ENCODE results near the gene LEUTX.

GRCh38 chr19:39832341-39833083 lies 53.9 kb downstream of the LEUTX start:
- TF ChIP-seq GATA3 (IDR thresholded peaks at IDR 0.05; ENCODE audit: low read depth, low read length): no peak
- TF ChIP-seq GATA2 (IDR thresholded peaks at IDR 0.05; ENCODE audit: low read depth, low read length): no peak
